CD4-positive, alpha-beta T cell (primary cell): ENCODE measurements around the gene ZNF488. TPM values are rescaled to one million over a fixed set of nuclear protein-coding genes. Genes with fewer than 3 reads are reported as not detected.
"Not testable (repeated sequence)": the region's sequence is repeated elsewhere in the genome, so short reads cannot be mapped to it uniquely, and the experiment has no call there.

Source experiments
- ATAC-seq: fragments of 200-7000 bp; cut with Tn5 transposase; one replicate; pipeline ENCODE4 v1.10.0; 2022; ENCODE audit warnings: mild to moderate bottlenecking; ENCODE audit not compliant: poor library complexity
- CTCF ChIA-PET: fragments of 350-600 bp; sonication (Branson Sonifier 250); formaldehyde crosslinking; loops from one replicate; lab custom pipeline; 2021; ENCODE audit warnings: antibody characterized with exemption, inconsistent platforms; lab: Charles Lee
- POLR2A ChIA-PET: fragments of 350-600 bp; sonication (Branson Sonifier 250); formaldehyde crosslinking; loops from one replicate; lab custom pipeline; 2021; ENCODE audit warnings: antibody characterized with exemption, inconsistent platforms; lab: Charles Lee
- DNase-seq, 14 experiments: peaks; one replicate each; pipeline ENCODE4 v3.0.0-alpha.2; 2013 to 2020; ENCODE audit warnings: mixed read lengths in 2 of 14
- H3K27ac ChIP-seq, 2 donors: one replicate each; pipeline versions ENCODE4 v1.5.1 to v1.7.0; 2013; ENCODE audit warnings: low read length in 2 of 2, low read depth in 1 of 2, mild to moderate bottlenecking in 1 of 2
- H3K27me3 ChIP-seq, 2 experiments: 1 replicate in 1 of 2; 2 replicates in 1 of 2; pipeline versions ENCODE4 v1.6.1 to v1.7.0; 2013; ENCODE audit warnings: low read length in 2 of 2, control low read depth in 1 of 2, mild to moderate bottlenecking in 1 of 2, moderate library complexity in 1 of 2; ENCODE audit not compliant: insufficient read depth in 2 of 2, control insufficient read depth in 1 of 2
- H3K36me3 ChIP-seq: one replicate; pipeline ENCODE4 v1.6.1; 2013; ENCODE audit warnings: low read length, control low read depth; ENCODE audit not compliant: insufficient read depth
- H3K4me1 ChIP-seq: one replicate; pipeline ENCODE4 v1.6.1; 2013; ENCODE audit warnings: low read length, control low read depth; ENCODE audit not compliant: insufficient read depth
- H3K4me3 ChIP-seq: one replicate; pipeline ENCODE4 v1.5.1; 2013; ENCODE audit warnings: mild to moderate bottlenecking, low read length, moderate library complexity
- H3K9me3 ChIP-seq, 2 experiments: 1 replicate in 1 of 2; 2 replicates in 1 of 2; pipeline versions ENCODE4 v1.6.1 to v1.7.0; 2013; ENCODE audit warnings: low read length in 2 of 2, mild to moderate bottlenecking in 2 of 2, control low read depth in 1 of 2, moderate library complexity in 1 of 2; ENCODE audit not compliant: control insufficient read depth in 1 of 2, insufficient read depth in 1 of 2
- H3K27ac Mint-ChIP-seq: one replicate; pipeline ENCODE4 v1.8.0; 2020; ENCODE audit warnings: mixed read lengths
- H3K27me3 Mint-ChIP-seq: one replicate; pipeline ENCODE4 v1.8.0; 2021; ENCODE audit warnings: mixed read lengths
- H3K36me3 Mint-ChIP-seq: one replicate; pipeline ENCODE4 v1.8.0; 2021; ENCODE audit warnings: low read depth, mixed read lengths
- H3K4me1 Mint-ChIP-seq: one replicate; pipeline ENCODE4 v1.8.0; 2021; ENCODE audit warnings: low read depth, mixed read lengths
- H3K4me3 Mint-ChIP-seq: one replicate; pipeline ENCODE4 v1.8.0; 2020; ENCODE audit warnings: mild to moderate bottlenecking, mixed read lengths
- H3K9me3 Mint-ChIP-seq: one replicate; pipeline ENCODE4 v1.8.0; 2020; ENCODE audit warnings: mixed read lengths
- intact Hi-C, 2 experiments: fragments of 100-400 bp; cut with DNase I in 1 of 2; cut with micrococcal nuclease in 1 of 2; formaldehyde crosslinking; loops; one replicate each; pipeline versions ENCODE4 v1.15.1 to v1.9.0; 2023 to 2025; cut with DNase I, micrococcal nuclease
- total RNA-seq, 174 experiments: library from RNA in 2 of 174; stranded (reverse) in 2 of 174; gene quantifications; one replicate each; pipeline ENCODE4 v1.2.3 and lab custom pipeline; 2021 to 2026
- TF ChIP-seq, protein P1 (sequence below): fragments of 200-600 bp; IDR thresholded peaks from one replicate; pipeline ENCODE4 v1.8.0; 2022; ENCODE audit warnings: antibody characterized with exemption, mild to moderate bottlenecking

ZNF488 gene
- total RNA-seq, 2 experiments from 2014 or later: not detected

DNA sequence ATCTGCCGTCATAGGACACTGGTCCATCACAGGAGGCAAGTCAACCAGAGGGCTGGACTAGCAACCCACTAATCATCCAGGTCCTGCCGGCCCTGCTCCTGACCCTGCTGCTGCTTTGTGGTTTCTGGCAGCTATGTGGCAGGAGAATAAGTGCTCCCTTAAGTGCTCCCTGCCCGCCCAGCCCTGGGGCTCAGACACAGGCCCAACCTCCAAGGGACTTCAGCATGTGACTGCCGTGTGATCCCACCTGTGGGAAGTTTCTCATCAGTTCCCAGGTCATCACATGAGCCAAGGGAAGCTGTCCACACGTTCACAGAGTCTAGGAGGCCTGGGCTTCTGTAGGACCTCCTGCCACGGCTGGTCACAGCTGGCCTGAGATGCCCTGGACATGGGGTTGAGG, 34.2 kb upstream of the ZNF488 start:
- no peaks in the 10 kb centered on the region for H3K4me1 ChIP-seq
- Mint-ChIP-seq H3K9me3 (no peaks in the 10 kb centered on the region), H3K27me3 (no peaks in the 10 kb centered on the region), H3K27ac (no peak overlapping the region), H3K4me1 (no peaks in the 10 kb centered on the region), H3K4me3 (no peak overlapping the region), H3K36me3 (no peaks in the 10 kb centered on the region)
- intact Hi-C loops: no loop called here
- H3K36me3 ChIP-seq: no peaks in the 10 kb centered on the region
- H3K9me3 ChIP-seq: peaks cover 0 to 13% of the 10 kb centered on the region in 2 experiments
- CTCF ChIA-PET: no interaction called here
- POLR2A ChIA-PET: no interaction called here
- H3K27me3 ChIP-seq: no peaks in the 10 kb centered on the region
- no peak overlapping the region for H3K4me3 ChIP-seq
- DNase-seq: no peak
- no peak for ATAC-seq
- TF ChIP-seq, protein P1, sequence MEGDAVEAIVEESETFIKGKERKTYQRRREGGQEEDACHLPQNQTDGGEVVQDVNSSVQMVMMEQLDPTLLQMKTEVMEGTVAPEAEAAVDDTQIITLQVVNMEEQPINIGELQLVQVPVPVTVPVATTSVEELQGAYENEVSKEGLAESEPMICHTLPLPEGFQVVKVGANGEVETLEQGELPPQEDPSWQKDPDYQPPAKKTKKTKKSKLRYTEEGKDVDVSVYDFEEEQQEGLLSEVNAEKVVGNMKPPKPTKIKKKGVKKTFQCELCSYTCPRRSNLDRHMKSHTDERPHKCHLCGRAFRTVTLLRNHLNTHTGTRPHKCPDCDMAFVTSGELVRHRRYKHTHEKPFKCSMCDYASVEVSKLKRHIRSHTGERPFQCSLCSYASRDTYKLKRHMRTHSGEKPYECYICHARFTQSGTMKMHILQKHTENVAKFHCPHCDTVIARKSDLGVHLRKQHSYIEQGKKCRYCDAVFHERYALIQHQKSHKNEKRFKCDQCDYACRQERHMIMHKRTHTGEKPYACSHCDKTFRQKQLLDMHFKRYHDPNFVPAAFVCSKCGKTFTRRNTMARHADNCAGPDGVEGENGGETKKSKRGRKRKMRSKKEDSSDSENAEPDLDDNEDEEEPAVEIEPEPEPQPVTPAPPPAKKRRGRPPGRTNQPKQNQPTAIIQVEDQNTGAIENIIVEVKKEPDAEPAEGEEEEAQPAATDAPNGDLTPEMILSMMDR: no peak
- no peak overlapping the region for H3K27ac ChIP-seq

DNA sequence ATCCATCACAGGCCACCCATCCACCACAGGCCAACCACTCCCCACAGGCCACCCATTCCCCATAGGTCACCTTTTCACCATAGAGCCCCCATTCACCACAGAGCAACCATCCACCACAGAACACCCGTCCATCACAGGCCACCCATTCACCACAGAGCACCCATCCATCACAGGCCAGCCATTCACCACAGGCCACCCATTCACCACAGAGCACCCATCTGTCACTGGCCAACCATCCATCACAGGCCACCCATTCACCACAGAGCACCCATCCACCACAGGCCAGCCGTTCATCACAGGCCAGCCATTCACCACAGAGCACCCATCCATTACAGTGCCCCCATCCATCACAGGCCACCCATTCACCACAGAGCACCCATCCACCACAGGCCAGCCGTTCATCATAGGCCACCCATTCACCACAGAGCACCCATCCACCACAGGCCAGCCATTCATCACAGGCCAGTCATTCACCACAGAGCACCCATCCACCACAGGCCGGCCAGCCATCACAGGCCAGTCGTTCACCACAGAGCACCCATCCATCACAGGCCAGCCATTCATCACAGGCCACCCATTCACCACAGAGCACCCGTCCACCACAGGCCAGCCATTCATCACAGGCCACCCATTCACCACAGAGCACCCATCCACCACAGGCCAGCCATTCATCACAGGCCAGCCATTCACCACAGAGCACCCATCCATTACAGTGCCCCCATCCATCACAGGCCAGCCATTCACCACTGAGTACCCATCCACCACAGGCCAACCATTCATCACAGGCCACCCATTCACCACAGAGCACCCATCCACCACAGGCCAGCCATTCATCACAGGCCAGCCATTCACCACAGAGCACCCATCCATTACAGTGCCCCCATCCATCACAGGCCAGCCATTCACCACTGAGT, 32.5 kb upstream of the ZNF488 start:
- H3K9me3 Mint-ChIP-seq, POLR2A ChIA-PET, ATAC-seq, DNase-seq, H3K36me3 Mint-ChIP-seq, H3K4me1 Mint-ChIP-seq, H3K4me1 ChIP-seq, H3K27ac ChIP-seq, H3K4me3 Mint-ChIP-seq, intact Hi-C loops, H3K27ac Mint-ChIP-seq, CTCF ChIA-PET, H3K27me3 Mint-ChIP-seq, H3K36me3 ChIP-seq, H3K27me3 ChIP-seq, H3K4me3 ChIP-seq: not testable (repeated sequence)
- peaks cover 0 to 13% of the 10 kb centered on the region in 2 experiments for H3K9me3 ChIP-seq

DNA sequence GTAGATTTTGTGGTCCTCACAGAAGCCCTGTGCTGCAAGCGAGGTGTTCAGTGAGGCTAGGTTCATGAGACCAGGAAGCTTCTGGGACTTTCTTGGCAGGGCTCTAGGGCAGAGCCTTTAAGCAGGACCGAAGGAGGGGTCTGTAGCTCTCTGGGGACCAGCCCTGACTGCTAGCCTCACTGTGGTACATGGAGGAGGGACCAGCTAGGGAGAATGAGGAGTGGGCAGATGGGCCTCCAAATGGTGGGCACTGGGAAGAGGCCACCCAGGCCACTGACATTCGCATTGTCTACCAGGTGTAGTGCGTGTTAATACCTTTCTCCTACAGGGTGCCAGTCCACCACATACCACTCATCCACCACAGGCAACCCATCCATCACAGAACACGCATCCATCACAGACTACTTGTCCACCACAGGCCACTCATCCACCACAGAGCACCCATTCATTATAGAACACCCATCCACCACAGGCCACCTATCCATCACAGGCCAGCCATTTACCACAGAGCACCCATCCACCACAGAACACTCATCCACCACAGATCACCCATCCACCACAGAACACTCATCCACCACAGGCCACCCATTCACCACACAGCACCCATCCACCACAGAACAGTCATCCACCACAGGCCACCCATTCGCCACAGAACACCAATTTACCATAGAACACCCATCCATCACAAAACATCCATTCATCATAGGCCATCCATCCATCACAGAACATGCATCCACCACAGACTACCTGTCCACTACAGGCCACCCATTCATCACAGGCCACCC, 31.6 kb upstream of the ZNF488 start:
- Mint-ChIP-seq H3K36me3 (no peaks in the 10 kb centered on the region), H3K27me3 (no peaks in the 10 kb centered on the region), H3K9me3 (no peaks in the 10 kb centered on the region), H3K4me1 (no peaks in the 10 kb centered on the region), H3K4me3 (no peak overlapping the region), H3K27ac (no peak overlapping the region)
- Histone ChIP-seq H3K4me1 (no peaks in the 10 kb centered on the region), H3K27me3 (no peaks in the 10 kb centered on the region), H3K27ac (no peak overlapping the region), H3K9me3 (peaks cover 0 to 13% of the 10 kb centered on the region in 2 experiments), H3K36me3 (no peaks in the 10 kb centered on the region), H3K4me3 (no peak overlapping the region)
- ATAC-seq: no peak
- POLR2A ChIA-PET: no interaction called here
- TF ChIP-seq, protein P1: no peak
- no peak for DNase-seq
- intact Hi-C loops: no loop called here
- CTCF ChIA-PET: no interaction called here
